Effector memory CD4-positive, alpha-beta T cell (primary cell): ENCODE measurements around the gene GYS1.

Experiments used
- DNase-seq, 3 donors: peaks; one replicate each; pipeline ENCODE4 v3.0.0-alpha.2; 2020
- H3K27ac ChIP-seq: 2 replicates; pipeline ENCODE4 v1.7.0; 2013; ENCODE audit warnings: mild to moderate bottlenecking, low read length, moderate library complexity; ENCODE audit not compliant: insufficient read depth, poor library complexity, severe bottlenecking
- H3K27me3 ChIP-seq: replicated peaks from 2 replicates; pipeline ENCODE4 v1.7.0; 2013; ENCODE audit warnings: mild to moderate bottlenecking, low read length; ENCODE audit not compliant: insufficient read depth, control insufficient read depth, poor library complexity, severe bottlenecking
- H3K36me3 ChIP-seq: 2 replicates; pipeline ENCODE4 v1.7.0; 2013; ENCODE audit warnings: mild to moderate bottlenecking, low read length, moderate library complexity; ENCODE audit not compliant: control insufficient read depth, insufficient read depth
- H3K4me1 ChIP-seq: 2 replicates; pipeline ENCODE4 v1.7.0; 2013; ENCODE audit warnings: low read length, mild to moderate bottlenecking; ENCODE audit not compliant: control insufficient read depth, insufficient read depth, poor library complexity, severe bottlenecking
- H3K4me3 ChIP-seq: 2 replicates; pipeline ENCODE4 v1.7.0; 2013; ENCODE audit warnings: low read length, low read depth, mild to moderate bottlenecking; ENCODE audit not compliant: insufficient read depth, poor library complexity, severe bottlenecking
- H3K9me3 ChIP-seq: 2 replicates; pipeline ENCODE4 v1.7.0; 2013; ENCODE audit warnings: mild to moderate bottlenecking, low read length, moderate library complexity; ENCODE audit not compliant: control insufficient read depth

Gene GYS1

DNA sequence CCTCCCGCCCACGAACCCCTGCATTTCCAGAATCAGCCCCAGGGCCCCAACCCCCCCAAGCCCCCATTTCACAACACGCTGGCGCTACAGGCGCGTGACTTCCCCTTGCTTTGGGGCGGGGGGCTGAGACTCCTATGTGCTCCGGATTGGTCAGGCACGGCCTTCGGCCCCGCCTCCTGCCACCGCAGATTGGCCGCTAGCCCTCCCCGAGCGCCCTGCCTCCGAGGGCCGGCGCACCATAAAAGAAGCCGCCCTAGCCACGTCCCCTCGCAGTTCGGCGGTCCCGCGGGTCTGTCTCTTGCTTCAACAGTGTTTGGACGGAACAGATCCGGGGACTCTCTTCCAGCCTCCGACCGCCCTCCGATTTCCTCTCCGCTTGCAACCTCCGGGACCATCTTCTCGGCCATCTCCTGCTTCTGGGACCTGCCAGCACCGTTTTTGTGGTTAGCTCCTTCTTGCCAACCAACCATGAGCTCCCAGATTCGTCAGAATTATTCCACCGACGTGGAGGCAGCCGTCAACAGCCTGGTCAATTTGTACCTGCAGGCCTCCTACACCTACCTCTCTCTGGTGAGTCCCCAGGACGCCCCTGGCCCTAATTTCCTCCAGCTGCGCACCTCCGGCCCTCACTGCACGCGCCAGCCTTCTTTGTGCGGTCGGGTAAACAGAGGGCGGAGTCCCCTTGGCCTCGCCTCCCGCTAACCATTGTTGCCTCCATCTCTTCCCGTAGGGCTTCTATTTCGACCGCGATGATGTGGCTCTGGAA lies 27.9 kb downstream of the GYS1 start, which contains the start of gene FTL:
FTL (plus strand) TSS at position 270 of the 766 bp plus-strand sequence; CDS start at position 469, 199 bp downstream.
- H3K4me1 ChIP-seq: peaks cover 47% of the 10 kb centered on the region
- H3K36me3 ChIP-seq: peaks cover 33% of the 10 kb centered on the region
- peak within 1 kb of the TSS; percentile 73 for H3K27ac ChIP-seq
- peak within 1 kb of the TSS; percentile 71 for H3K4me3 ChIP-seq
- peak; percentile 75 to 81 (median 76) for DNase-seq
- H3K27me3 ChIP-seq: no peaks in the 10 kb centered on the region
- H3K9me3 ChIP-seq: no peaks in the 10 kb centered on the region

DNA sequence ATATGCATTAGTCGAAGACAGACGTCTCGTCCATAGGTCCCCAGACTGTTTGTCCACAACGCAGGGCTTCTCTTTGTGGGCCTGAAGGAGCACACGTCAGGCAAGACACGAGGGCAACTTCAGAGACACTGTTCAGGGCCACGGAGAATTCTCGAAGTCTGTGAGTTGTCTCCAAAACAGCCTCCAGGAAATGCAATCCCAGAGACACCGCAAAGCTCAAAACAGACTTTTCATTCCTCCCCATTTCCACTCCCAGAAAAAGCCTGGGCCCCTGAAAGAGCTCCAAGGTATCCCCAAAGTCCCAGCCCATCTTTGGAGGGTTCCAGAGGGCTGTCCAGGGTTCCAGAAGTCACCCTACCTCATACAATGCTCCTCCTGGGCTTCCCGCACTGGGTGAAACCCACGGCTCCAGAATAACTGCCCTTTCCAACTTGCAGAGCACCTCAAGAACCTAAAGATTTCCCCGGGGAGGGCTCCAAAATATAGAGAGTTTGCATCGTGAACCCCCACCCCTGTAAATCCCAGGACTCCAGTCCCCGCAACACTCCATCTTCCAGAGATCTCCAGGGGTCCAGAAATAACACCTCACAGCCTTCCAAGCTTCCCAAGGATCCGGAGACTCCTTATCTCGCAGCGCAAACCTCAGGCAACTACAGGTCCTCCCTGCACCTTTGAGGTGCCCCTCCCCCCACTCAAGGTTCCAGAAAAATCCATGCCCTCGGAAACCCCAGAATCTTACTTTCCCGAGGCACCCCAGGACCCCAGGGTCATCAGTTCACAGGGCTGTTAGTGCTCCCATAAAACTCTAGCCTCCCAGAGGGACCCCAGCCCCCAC lies 28.7 kb downstream of the GYS1 start:
- Histone ChIP-seq H3K4me3 (peak overlapping the region; percentile 71), H3K27me3 (no peaks in the 10 kb centered on the region), H3K4me1 (peaks cover 47% of the 10 kb centered on the region), H3K36me3 (peaks cover 28% of the 10 kb centered on the region), H3K27ac (peak overlapping the region; percentile 62), H3K9me3 (no peaks in the 10 kb centered on the region)
- DNase-seq: no peak

DNA sequence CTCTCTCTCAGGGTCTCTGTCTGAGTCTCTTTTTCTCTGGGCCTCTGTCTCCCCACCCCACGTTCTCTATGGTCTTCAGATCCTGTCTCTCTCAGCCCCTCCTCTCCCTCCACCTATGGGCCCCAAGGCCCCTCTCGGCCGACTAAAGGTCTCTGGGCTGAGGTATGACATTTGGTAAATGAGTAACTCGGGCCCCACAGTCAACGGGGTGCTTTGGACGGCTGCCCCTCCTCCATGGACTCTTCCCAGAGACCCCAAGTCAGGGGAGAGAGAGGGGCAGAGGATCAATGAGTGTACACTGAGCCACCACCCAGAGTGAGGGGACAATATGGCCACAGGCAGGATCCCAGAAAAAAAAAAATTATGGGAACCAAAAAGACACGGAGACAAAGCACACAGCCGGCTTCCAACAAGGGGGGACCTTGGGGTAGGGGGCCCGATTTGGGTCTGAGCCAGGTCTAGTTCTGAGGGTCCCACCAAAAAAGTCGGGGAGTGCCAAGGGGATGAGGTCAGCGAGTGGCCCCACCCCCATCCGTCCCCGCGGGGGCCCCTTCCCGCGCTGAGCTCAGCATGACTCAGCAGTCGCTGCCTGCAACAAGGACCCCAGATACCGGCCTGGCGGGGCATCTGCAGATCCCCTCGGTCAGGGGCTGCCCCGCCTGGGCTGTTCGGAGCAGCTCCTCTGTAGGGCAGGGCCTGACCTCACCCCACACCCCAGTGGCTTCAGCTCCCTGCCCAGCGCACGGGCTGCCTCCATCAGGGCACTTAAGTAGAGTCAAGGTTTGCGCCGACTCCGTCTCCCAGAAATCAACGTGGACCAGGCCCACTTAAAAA lies 29.5 kb downstream of the GYS1 start:
- Histone ChIP-seq H3K4me1 (peaks cover 47% of the 10 kb centered on the region), H3K4me3 (peak overlapping the region; percentile 2), H3K27me3 (no peaks in the 10 kb centered on the region)

DNA sequence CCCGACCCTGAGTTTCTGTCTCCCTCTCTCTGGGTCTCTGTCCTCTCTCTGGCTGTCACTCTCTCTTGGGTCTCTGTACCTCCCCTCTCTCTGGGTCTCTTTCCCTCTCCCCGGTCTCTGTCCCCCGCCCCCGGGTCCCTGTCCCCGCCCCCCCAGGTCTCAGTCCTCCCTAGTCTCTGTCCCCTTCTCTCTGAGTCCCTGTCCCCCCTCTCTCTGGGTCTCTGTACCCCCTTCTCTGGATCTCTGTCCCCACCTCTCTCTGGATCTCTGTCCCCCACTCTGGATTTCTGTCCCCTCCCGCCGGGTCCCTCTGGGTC lies 30.3 kb downstream of the GYS1 start:
- H3K27ac ChIP-seq: peak overlapping the region; percentile 62
- H3K9me3 ChIP-seq: no peaks in the 10 kb centered on the region
- no peak for DNase-seq
- H3K4me3 ChIP-seq: no peak overlapping the region
- no peaks in the 10 kb centered on the region for H3K27me3 ChIP-seq
- peaks cover 47% of the 10 kb centered on the region for H3K4me1 ChIP-seq
- peaks cover 16% of the 10 kb centered on the region for H3K36me3 ChIP-seq

More for the DNA sequence above, 29.5 kb downstream of the GYS1 start:
- Histone ChIP-seq H3K27ac (peak overlapping the region; percentile 62), H3K9me3 (no peaks in the 10 kb centered on the region), H3K36me3 (peaks cover 21% of the 10 kb centered on the region)
- peak; percentile 23 to 36 (median 36) for DNase-seq

DNA sequence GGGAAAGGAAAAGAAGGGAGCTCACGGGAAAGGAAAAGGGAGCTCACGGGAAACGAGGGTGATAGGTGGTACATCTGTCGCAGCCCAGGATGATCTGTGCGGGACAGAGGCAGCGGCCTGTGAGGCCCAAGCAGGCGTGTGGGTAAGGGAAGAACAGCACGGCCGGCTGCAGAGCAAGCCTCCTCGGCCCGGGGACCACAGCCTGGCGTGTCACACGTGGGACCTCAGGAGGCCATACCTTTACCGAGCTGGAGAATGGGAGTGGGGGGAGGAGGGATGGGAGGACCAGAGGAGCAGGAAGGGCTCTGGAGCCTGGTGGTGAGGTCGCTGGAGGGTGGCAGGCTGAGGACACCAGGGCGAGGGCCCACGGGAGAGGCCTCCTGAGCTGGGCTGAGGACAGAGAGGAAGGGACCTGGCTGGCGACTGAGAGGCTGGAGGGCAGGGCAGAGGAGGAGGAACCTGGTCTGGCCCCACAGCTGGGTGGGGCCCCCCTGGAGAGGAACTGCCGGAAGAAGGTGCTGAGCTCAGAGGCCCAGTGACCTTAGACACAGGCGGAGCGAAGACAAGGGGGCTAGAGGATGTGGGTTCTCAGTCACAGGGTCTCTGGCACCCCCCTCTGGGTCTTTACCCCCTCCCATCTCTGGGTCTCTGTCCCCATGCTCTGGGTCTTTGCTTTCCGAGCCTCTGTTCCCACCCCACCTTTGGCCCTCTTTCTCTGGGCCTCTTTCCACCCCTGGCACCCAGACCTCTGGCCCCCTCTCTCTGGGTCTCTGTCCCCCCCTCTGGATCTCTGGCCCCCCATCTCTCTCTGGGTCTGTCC lies 30.9 kb downstream of the GYS1 start:
- H3K27me3 ChIP-seq: no peaks in the 10 kb centered on the region
- no peaks in the 10 kb centered on the region for H3K9me3 ChIP-seq
- H3K4me1 ChIP-seq: peaks cover 47% of the 10 kb centered on the region
- peaks cover 12% of the 10 kb centered on the region for H3K36me3 ChIP-seq
- H3K4me3 ChIP-seq: no peak overlapping the region
- peak overlapping the region; percentile 62 for H3K27ac ChIP-seq
- no peak for DNase-seq

DNA sequence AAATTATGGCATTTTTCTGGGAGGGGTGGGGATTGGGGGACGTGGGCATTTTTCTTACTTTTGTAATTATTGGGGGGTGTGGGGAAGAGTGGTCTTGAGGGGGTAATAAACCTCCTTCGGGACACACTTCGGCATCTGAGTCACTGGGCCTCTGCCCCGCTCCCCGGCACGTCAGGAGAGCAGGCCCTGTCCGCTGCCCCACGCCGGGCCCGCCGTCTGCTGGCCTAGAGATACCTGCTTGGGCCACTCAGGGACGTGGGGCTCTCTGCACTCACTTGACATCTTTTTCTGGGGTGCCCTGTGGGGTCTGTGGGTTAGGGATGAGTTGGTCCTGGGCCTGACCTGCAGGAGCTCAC lies 31.5 kb downstream of the GYS1 start:
- peaks cover 46% of the 10 kb centered on the region for H3K4me1 ChIP-seq
- H3K4me3 ChIP-seq: no peak overlapping the region
- peaks cover 6% of the 10 kb centered on the region for H3K36me3 ChIP-seq
- no peaks in the 10 kb centered on the region for H3K9me3 ChIP-seq
- no peak for DNase-seq
- no peak overlapping the region for H3K27ac ChIP-seq
- H3K27me3 ChIP-seq: no peaks in the 10 kb centered on the region

DNA sequence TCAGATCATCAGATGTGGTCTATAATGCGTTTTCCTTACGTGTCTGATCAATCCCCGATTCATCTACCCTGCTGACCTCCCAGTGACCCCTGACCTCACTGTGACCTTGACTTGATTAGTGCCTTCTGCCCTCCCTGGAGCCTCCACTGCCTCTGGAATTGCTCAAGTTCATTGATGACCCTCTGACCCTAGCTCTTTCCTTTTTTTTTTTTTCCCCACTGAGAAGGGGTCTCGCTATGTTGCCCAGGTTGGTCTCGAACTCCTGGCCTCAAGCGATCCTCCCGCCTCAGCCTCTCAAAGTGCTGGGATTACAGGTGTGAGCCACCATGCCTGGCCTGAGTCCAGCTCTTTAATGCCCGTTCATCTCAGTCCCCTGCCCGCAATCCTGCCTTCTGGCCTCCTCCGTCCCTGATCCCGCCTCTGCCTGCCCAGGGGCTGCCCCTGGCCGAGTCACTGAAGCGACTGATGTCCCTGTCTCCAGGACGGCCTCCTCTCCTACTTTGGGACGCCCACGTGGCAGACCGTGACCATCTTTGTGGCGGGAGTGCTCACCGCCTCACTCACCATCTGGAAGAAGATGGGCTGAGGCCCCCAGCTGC lies 32.0 kb downstream of the GYS1 start:
- DNase-seq: no peak
- peaks cover 1% of the 10 kb centered on the region for H3K36me3 ChIP-seq
- H3K27ac ChIP-seq: no peak overlapping the region
- no peak overlapping the region for H3K4me3 ChIP-seq
- no peaks in the 10 kb centered on the region for H3K27me3 ChIP-seq
- peaks cover 41% of the 10 kb centered on the region for H3K4me1 ChIP-seq
- no peaks in the 10 kb centered on the region for H3K9me3 ChIP-seq

DNA sequence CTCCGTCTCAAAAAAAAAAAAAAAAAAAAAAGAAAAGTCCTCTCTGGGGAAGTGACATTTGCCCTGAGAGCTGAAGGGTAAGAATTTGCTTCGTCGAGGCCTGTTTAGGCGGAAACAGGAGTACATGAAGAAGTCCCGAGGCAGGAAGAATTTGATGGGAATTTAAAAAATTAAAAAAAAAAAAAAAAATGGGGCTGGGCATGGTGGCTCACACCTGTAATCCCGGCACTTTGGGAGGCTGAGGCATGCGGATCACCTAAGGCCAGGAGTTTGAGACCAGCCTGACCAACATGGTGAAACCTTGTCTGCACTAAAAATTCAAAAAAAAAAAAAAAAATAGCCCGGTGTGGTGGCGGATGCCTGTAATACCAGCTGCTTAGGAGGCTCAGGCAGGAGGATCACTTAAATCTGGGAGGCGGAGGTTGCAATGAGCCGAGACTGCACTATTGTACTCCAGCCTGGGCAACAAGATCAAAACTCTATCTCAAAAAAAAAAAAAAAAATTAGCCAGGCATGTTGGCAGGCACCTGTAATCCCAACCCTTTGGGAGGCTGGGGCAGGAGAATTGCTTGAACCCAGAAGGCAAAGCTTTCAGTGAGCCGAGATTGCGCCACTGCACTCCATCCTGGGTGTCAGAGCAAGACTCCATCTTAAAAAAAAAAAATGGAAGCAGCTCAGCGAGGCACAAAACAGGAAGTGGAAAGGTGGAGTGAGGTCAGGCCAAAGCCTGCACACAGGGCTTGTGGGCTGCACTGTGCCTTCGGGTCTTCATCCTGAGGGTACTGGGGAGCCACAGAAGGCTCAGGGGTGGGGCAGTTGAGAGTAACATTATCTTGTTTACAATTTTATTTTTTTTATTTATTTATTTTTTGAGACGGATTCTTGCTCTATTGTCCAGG lies 33.5 kb downstream of the GYS1 start:
- peaks cover 42% of the 10 kb centered on the region for H3K4me1 ChIP-seq
- no peak overlapping the region for H3K4me3 ChIP-seq
- H3K36me3 ChIP-seq: no peaks in the 10 kb centered on the region
- H3K27me3 ChIP-seq: no peaks in the 10 kb centered on the region
- no peaks in the 10 kb centered on the region for H3K9me3 ChIP-seq
- no peak overlapping the region for H3K27ac ChIP-seq
- DNase-seq: no peak
